HUES48 (cell line): ENCODE results near the gene RACGAP1.
A peak's percentile ranks its signal among the peaks of the same experiment; 100 is the strongest.

ENCODE experiments used
- H3K27ac ChIP-seq: one replicate; pipeline ENCODE4 v1.7.0; 2013; ENCODE audit warnings: low read depth, low read length, inconsistent platforms
- H3K27me3 ChIP-seq: 2 replicates; pipeline ENCODE4 v1.6.1; 2013; ENCODE audit warnings: mild to moderate bottlenecking, low read length; ENCODE audit not compliant: control insufficient read depth, insufficient read depth
- H3K36me3 ChIP-seq: 2 replicates; pipeline ENCODE4 v1.6.1; 2013; ENCODE audit warnings: low read length; ENCODE audit not compliant: control insufficient read depth, insufficient read depth
- H3K4me1 ChIP-seq: 2 replicates; pipeline ENCODE4 v1.6.1; 2013; ENCODE audit warnings: mild to moderate bottlenecking, low read length; ENCODE audit not compliant: control insufficient read depth, insufficient read depth
- H3K4me3 ChIP-seq: 2 replicates; pipeline ENCODE4 v1.5.1; 2013; ENCODE audit warnings: mild to moderate bottlenecking, low read depth, low read length
- H3K9ac ChIP-seq: 2 replicates; pipeline ENCODE4 v1.6.1; 2013; ENCODE audit warnings: mild to moderate bottlenecking, low read depth, low read length, moderate library complexity
- H3K9me3 ChIP-seq: 2 replicates; pipeline ENCODE4 v1.6.1; 2013; ENCODE audit warnings: low read length; ENCODE audit not compliant: control insufficient read depth, insufficient read depth

The RACGAP1 gene

GRCh38 chr12:49984476-49985359 lies 40.6 kb downstream of the RACGAP1 start:
- H3K4me3 ChIP-seq = no peak overlapping the region
- peaks cover 15% of the 10 kb centered on the region; the same call in 1 of the 2 replicates for H3K4me1 ChIP-seq
- peak overlapping the region; percentile 8 for H3K27ac ChIP-seq
- H3K9ac ChIP-seq = no peak overlapping the region
- no peaks in the 10 kb centered on the region for H3K27me3 ChIP-seq
- no peaks in the 10 kb centered on the region for H3K9me3 ChIP-seq
- peaks cover 23% of the 10 kb centered on the region for H3K36me3 ChIP-seq

DNA sequence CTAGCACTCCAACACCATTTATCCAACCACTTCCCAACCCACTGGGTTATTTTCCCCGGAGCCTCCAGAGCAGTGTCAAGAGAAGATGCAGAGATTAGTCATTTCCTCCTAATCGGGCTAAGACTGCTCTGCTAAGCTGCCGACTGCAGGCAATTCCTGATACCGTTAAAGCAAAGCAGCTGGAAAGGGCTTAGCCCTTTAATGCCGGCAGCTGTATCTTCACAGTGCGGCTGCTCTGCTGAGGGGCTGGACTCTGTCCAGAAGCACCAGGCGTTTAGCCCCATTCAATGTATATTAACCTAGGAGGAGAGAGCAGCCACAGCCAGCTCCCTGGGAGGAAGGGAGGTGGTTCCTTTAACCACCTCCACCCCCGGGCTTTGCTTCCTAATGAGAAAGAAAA lies 41.4 kb downstream of the RACGAP1 start:
- Histone ChIP-seq H3K27ac (peak overlapping the region; percentile 9), H3K9ac (no peak overlapping the region), H3K4me3 (no peak overlapping the region)

DNA sequence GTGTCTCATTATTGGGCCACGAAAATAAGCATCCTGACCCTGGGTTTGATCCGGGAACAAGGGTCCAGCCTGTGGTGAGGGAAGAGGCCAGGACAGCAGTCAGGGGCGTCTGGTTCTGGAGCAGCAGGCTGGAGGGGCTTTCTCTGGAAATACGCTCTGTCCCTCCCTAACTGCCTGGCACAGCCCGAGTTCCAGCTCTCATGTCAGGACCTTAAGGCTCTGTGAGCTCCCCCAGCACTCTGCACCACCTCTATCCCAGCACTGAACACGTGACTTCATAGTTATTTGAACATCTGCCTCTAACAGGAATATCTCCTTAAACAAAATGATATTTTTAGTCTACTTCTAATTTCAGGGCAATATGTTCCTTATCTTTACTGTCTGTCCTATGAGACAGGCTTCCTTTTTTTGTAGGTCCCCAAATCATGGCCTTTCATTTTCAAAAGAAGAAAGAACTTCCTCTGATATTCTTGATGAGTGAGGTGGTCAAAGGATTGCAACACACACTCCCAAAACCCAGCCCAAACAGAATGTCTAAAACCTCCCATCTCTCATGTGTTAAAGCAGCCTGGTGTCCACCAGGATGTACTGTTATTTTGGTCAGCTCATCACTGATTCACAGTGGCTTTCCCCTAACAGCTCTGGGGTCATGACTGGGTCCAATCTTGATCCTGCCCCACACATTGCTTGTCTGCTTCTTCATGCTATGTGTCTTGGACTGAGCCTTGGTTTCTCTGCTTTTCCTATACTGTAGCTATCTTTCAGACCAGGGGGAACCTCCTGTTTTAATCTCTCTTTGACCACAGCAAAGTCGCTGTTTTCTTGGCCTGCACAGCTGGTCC lies 42.8 kb downstream of the RACGAP1 start:
- no peak overlapping the region for H3K27ac ChIP-seq
- H3K4me1 ChIP-seq = peaks cover 22% of the 10 kb centered on the region; the same call in 1 of the 2 replicates
- no peaks in the 10 kb centered on the region for H3K9me3 ChIP-seq
- no peak overlapping the region for H3K9ac ChIP-seq
- H3K27me3 ChIP-seq = no peaks in the 10 kb centered on the region
- 0 out of 2 replicates have a peak, but pooled peaks cover 1% of the 10 kb centered on the region for H3K36me3 ChIP-seq
- no peak overlapping the region for H3K4me3 ChIP-seq

More for the DNA sequence above, 41.4 kb downstream of the RACGAP1 start:
- H3K9me3 ChIP-seq = no peaks in the 10 kb centered on the region
- peaks cover 15% of the 10 kb centered on the region for H3K36me3 ChIP-seq
- H3K4me1 ChIP-seq = peaks cover 17% of the 10 kb centered on the region; the same call in 1 of the 2 replicates
- no peaks in the 10 kb centered on the region for H3K27me3 ChIP-seq

- no peak overlapping the region for H3K9ac ChIP-seq
- no peaks in the 10 kb centered on the region for H3K27me3 ChIP-seq
- H3K4me1 ChIP-seq = peaks cover 18% of the 10 kb centered on the region; the same call in 1 of the 2 replicates
- H3K4me3 ChIP-seq = no peak overlapping the region
- no peaks in the 10 kb centered on the region for H3K9me3 ChIP-seq
- no peaks in the 10 kb centered on the region for H3K36me3 ChIP-seq
- H3K27ac ChIP-seq = no peak overlapping the region
Measured at GRCh38 chr12:49980501-49981349, 44.6 kb downstream of the RACGAP1 start.

- Histone ChIP-seq H3K36me3 (no peaks in the 10 kb centered on the region), H3K9me3 (no peaks in the 10 kb centered on the region), H3K9ac (no peak overlapping the region), H3K27me3 (no peaks in the 10 kb centered on the region), H3K4me1 (peaks cover 9% of the 10 kb centered on the region; the same call in 1 of the 2 replicates), H3K27ac (no peak overlapping the region), H3K4me3 (no peak overlapping the region)
Measured at GRCh38 chr12:49979791-49980190, 45.5 kb downstream of the RACGAP1 start.

DNA sequence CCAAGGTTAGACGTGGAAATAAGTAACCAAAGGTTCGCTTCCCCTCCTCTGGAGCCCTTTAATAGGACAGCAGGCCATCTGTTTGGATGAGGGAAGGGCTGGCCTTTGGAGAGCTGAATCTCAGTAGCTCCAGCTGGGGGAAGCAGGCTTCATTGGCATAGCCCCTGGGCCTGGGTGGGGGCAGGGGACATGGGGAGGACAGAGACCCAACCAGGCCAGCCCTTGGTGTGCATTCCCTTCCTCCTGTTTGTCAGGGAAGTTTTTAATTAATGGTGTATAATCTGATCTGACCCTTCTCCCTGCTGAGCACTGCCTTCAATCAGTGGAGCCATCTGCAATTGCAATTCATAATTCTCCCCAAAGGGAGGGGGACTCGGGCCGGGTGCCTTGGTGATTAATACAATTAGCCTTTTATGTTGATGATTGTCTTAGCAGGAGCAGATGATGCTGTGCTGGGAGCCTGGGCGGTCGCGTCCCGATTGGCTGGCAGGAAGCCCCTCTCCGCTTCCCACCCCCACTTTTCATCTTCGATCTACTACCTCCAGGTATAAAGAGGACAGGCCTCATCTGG lies 46.2 kb downstream of the RACGAP1 start:
- Histone ChIP-seq H3K9ac (no peak overlapping the region; the same call in 1 of the 2 replicates), H3K4me3 (no peak overlapping the region), H3K9me3 (no peaks in the 10 kb centered on the region), H3K27ac (no peak overlapping the region), H3K27me3 (no peaks in the 10 kb centered on the region), H3K4me1 (peaks cover 7% of the 10 kb centered on the region; the same call in 1 of the 2 replicates), H3K36me3 (no peaks in the 10 kb centered on the region)

DNA sequence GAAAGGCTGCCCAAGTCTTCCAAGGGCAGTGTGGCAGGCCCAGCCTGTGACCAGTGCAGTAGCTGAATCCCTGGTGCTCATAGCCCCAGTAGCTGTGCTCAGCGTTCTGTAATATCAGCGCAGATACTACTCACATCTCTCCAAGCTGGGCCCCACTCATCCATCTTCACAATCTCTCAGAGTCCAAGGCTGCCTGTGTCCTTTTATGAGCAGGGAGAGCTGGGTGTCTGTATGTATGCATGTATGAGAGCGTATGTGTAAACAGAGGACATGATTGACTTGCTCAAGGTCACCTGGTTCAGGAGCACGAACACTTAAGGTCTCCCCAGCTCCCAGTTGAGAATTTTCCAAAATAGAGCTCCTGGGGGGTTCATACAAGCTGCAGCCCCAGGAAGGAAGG lies 47.2 kb downstream of the RACGAP1 start:
- no peaks in the 10 kb centered on the region for H3K27me3 ChIP-seq
- no peak overlapping the region for H3K27ac ChIP-seq
- no peaks in the 10 kb centered on the region for H3K36me3 ChIP-seq
- H3K9me3 ChIP-seq = no peaks in the 10 kb centered on the region
- H3K4me3 ChIP-seq = no peak overlapping the region
- peaks cover 7% of the 10 kb centered on the region; the same call in 1 of the 2 replicates for H3K4me1 ChIP-seq
- H3K9ac ChIP-seq = no peak overlapping the region

GRCh38 chr12:49976557-49976956 lies 48.7 kb downstream of the RACGAP1 start:
- Histone ChIP-seq H3K27ac (no peak overlapping the region), H3K36me3 (no peaks in the 10 kb centered on the region), H3K4me3 (no peak overlapping the region), H3K4me1 (peaks cover 7% of the 10 kb centered on the region; the same call in 1 of the 2 replicates), H3K9me3 (no peaks in the 10 kb centered on the region), H3K9ac (no peak overlapping the region), H3K27me3 (0 out of 2 replicates have a peak, but pooled peaks cover under 1% of the 10 kb centered on the region)

DNA sequence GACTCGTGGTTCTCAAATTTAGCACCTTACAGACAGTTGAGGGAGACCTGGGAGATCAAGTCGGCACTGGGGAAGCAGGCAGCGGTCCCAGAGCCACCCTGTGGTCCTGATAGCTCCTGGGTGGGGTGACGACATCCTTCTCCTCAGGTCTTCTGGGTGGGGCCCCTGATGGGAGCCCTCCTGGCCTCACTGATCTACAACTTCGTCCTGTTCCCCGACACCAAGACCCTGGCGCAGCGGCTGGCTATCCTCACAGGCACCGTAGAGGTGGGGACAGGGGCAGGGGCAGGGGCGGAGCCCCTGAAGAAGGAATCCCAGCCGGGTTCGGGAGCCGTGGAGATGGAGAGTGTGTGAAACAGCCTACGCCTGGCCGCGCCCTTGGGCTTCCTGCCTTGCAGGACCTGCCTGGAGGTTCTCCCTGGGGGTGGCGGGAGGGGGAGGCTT lies 50.0 kb downstream of the RACGAP1 start:
- no peak overlapping the region for H3K27ac ChIP-seq
- no peak overlapping the region for H3K9ac ChIP-seq
- no peak overlapping the region for H3K4me3 ChIP-seq
- H3K36me3 ChIP-seq = no peaks in the 10 kb centered on the region
- no peaks in the 10 kb centered on the region for H3K9me3 ChIP-seq
- H3K27me3 ChIP-seq = peaks cover 10% of the 10 kb centered on the region; the same call in 1 of the 2 replicates
- peaks cover 7% of the 10 kb centered on the region; the same call in 1 of the 2 replicates for H3K4me1 ChIP-seq
